ENCODE data around the gene TXNDC12.
"Not testable (repeated sequence)": the region's sequence is repeated elsewhere in the genome, so short reads cannot be mapped to it uniquely, and the experiment has no call there.

Gene TXNDC12

GRCh38 chr1:52055066-52055865 is at the start of gene TXNDC12:
Gene TXNDC12 (minus strand): TSS chr1:52055191. CDS start chr1:52055096, 95 bp downstream.
- DNase-seq, result peak; percentile 40 to 84

GRCh38 chr1:52102336-52103013 is 47.5 kb upstream of the TXNDC12 start:
- DNase-seq, result no peak

GRCh38 chr1:52098139-52098871 is 43.3 kb upstream of the TXNDC12 start:
- no peak for DNase-seq

GRCh38 chr1:52096216-52096615 is 41.2 kb upstream of the TXNDC12 start:
- DNase-seq, result no peak

GRCh38 chr1:52094300-52094699 is 39.3 kb upstream of the TXNDC12 start:
- DNase-seq, result not testable (repeated sequence)

GRCh38 chr1:52087892-52088291 is 32.9 kb upstream of the TXNDC12 start:
- DNase-seq, result not testable (repeated sequence)

GRCh38 chr1:52080014-52080415 is 25.0 kb upstream of the TXNDC12 start:
- DNase-seq, result no peak

GRCh38 chr1:52077277-52077676 is 22.3 kb upstream of the TXNDC12 start:
- DNase-seq, result not testable (repeated sequence)

- DNase-seq, result no peak
Observed at GRCh38 chr1:52072291-52072690, 17.3 kb upstream of the TXNDC12 start.

GRCh38 chr1:52070704-52071103 is 15.7 kb upstream of the TXNDC12 start:
- DNase-seq, result no peak

- no peak for DNase-seq
Observed at GRCh38 chr1:52063192-52063591, 8.2 kb upstream of the TXNDC12 start.

- DNase-seq, result no peak
Observed at GRCh38 chr1:52060822-52061221, 5.8 kb upstream of the TXNDC12 start.

GRCh38 chr1:52059888-52060287 is 4.9 kb upstream of the TXNDC12 start:
- DNase-seq, result no peak

GRCh38 chr1:52059321-52059720 is 4.3 kb upstream of the TXNDC12 start:
- no peak for DNase-seq

GRCh38 chr1:52057876-52058415 is 3.0 kb upstream of the TXNDC12 start:
- DNase-seq, result no peak

- no peak for DNase-seq
Observed at GRCh38 chr1:52057255-52057654, 2.3 kb upstream of the TXNDC12 start.

- no peak for DNase-seq
Observed at GRCh38 chr1:52056937-52057231, 1.9 kb upstream of the TXNDC12 start.

- DNase-seq, result peak; percentile 68 to 86
Observed at GRCh38 chr1:52056163-52056936, 1.4 kb upstream of the TXNDC12 start, which contains the start of gene BTF3L4. Gene BTF3L4 (plus strand): TSS chr1:52056295. CDS start chr1:52059848, 3,553 bp downstream.

GRCh38 chr1:52055866-52056162 is 823 bp upstream of the TXNDC12 start:
- DNase-seq, result no peak

GRCh38 chr1:52054496-52055065 is 410 bp downstream of the TXNDC12 start:
- DNase-seq, result no peak

GRCh38 chr1:52053862-52054261 is 1.1 kb downstream of the TXNDC12 start:
- DNase-seq, result no peak

GRCh38 chr1:52049337-52049736 is 5.7 kb downstream of the TXNDC12 start:
- DNase-seq, result not testable (repeated sequence)

All from bone marrow (tissue), 2 donors.